RWPE2 (cell line): ENCODE data around the gene GAGE13.
A peak's percentile ranks its signal among the peaks of the same experiment; 100 is the strongest.
"Not testable (repeated sequence)": the region's sequence is repeated elsewhere in the genome, so short reads cannot be mapped to it uniquely, and the experiment has no call there.

Experiments used
- ATAC-seq: fragments of 200-7000 bp; cut with Tn5 transposase; 3 replicates; pipeline ENCODE4 v1.9.1; 2021; ENCODE audit warnings: low read depth
- DNase-seq: peaks from one replicate; pipeline ENCODE4 v3.0.0-alpha.2; 2020; ENCODE audit warnings: low spot score
- H3K27ac ChIP-seq: fragments of 450-650 bp; 2 replicates; pipeline ENCODE4 v1.5.1; 2017; ENCODE audit warnings: mild to moderate bottlenecking; ENCODE audit not compliant: poor library complexity, severe bottlenecking
- H3K27me3 ChIP-seq: fragments of 250-450 bp; sonication (Bioruptor Pico); 2 replicates; pipeline ENCODE4 v1.5.1; 2021; ENCODE audit warnings: mild to moderate bottlenecking, moderate library complexity; ENCODE audit not compliant: insufficient read depth, poor library complexity, severe bottlenecking
- H3K36me3 ChIP-seq: fragments of 250-450 bp; sonication (Bioruptor Pico); 2 replicates; pipeline ENCODE4 v1.5.1; 2020; ENCODE audit warnings: low read depth, mild to moderate bottlenecking, moderate library complexity
- H3K4me1 ChIP-seq: fragments of 250-450 bp; sonication (Bioruptor Pico); 2 replicates; pipeline ENCODE4 v1.5.1; 2021; ENCODE audit warnings: mild to moderate bottlenecking, moderate library complexity; ENCODE audit not compliant: insufficient read depth, poor library complexity, severe bottlenecking
- H3K4me3 ChIP-seq: fragments of 250-450 bp; sonication (Bioruptor Pico); 2 replicates; pipeline ENCODE4 v1.5.1; 2021; ENCODE audit warnings: mild to moderate bottlenecking, moderate library complexity; ENCODE audit not compliant: severe bottlenecking
- H3K9me3 ChIP-seq: fragments of 250-450 bp; sonication (Bioruptor Pico); 2 replicates; pipeline ENCODE4 v1.5.1; 2021; ENCODE audit warnings: mild to moderate bottlenecking, moderate library complexity; ENCODE audit not compliant: severe bottlenecking
- CTCF ChIP-seq: fragments of 450-650 bp; IDR thresholded peaks from one replicate; pipeline ENCODE4 v1.5.1; 2017; ENCODE audit warnings: mild to moderate bottlenecking, moderate library complexity; ENCODE audit not compliant: poor library complexity, severe bottlenecking

Gene GAGE13

GRCh38 chrX:49331282-49331681 is at the start of gene GAGE13:
Gene GAGE13 (plus strand): TSS chrX:49331582. CDS start chrX:49332738, 1,156 bp downstream.
- not testable (repeated sequence) for H3K27me3 ChIP-seq, ATAC-seq, H3K27ac ChIP-seq, H3K36me3 ChIP-seq, H3K9me3 ChIP-seq, H3K4me1 ChIP-seq, DNase-seq, H3K4me3 ChIP-seq

GRCh38 chrX:49282647-49283011 is 48.8 kb upstream of the GAGE13 start:
- Histone ChIP-seq H3K9me3 (no peaks in the 10 kb centered on the region), H3K4me1 (no peaks in the 10 kb centered on the region), H3K36me3 (no peaks in the 10 kb centered on the region), H3K27ac (no peak overlapping the region), H3K4me3 (no peak overlapping the region), H3K27me3 (no peaks in the 10 kb centered on the region)
- ATAC-seq = peak; percentile 33; the same call in 1 of the 3 replicates
- no peak for TF ChIP-seq CTCF
- DNase-seq = no peak

- DNase-seq (no peak), ATAC-seq (no peak)
- no peaks in the 10 kb centered on the region for H3K4me1 ChIP-seq
- H3K4me3 ChIP-seq = no peak overlapping the region
- no peaks in the 10 kb centered on the region for H3K9me3 ChIP-seq
- H3K36me3 ChIP-seq = no peaks in the 10 kb centered on the region
- no peak overlapping the region for H3K27ac ChIP-seq
- H3K27me3 ChIP-seq = no peaks in the 10 kb centered on the region
- TF ChIP-seq CTCF = no peak
These were observed 47.2 kb upstream of the GAGE13 start for GRCh38 chrX:49284212-49284611.

- no peaks in the 10 kb centered on the region for H3K4me1 ChIP-seq
- H3K4me3 ChIP-seq = no peak overlapping the region
- no peak overlapping the region for H3K27ac ChIP-seq
- no peaks in the 10 kb centered on the region for H3K36me3 ChIP-seq
- DNase-seq (no peak), ATAC-seq (no peak)
- no peaks in the 10 kb centered on the region for H3K27me3 ChIP-seq
- TF ChIP-seq CTCF = no peak
- H3K9me3 ChIP-seq = no peaks in the 10 kb centered on the region
These were observed 45.2 kb upstream of the GAGE13 start for GRCh38 chrX:49286136-49286535.

- no peaks in the 10 kb centered on the region for H3K36me3 ChIP-seq
- DNase-seq (no peak), ATAC-seq (no peak)
- no peak overlapping the region for H3K4me3 ChIP-seq
- H3K27me3 ChIP-seq = no peaks in the 10 kb centered on the region
- H3K4me1 ChIP-seq = no peaks in the 10 kb centered on the region
- H3K27ac ChIP-seq = no peak overlapping the region
- TF ChIP-seq CTCF = no peak
- H3K9me3 ChIP-seq = no peaks in the 10 kb centered on the region
These were observed 44.8 kb upstream of the GAGE13 start for GRCh38 chrX:49286581-49286980.
